ENCODE data around the gene BTBD8. TPM values are rescaled to one million over a fixed set of nuclear protein-coding genes. Genes with fewer than 3 reads are reported as not detected.

The BTBD8 gene
- total RNA-seq, 6 donors from 2014 or later = 0.76 to 17.8 (median 4.2) TPM

DNA sequence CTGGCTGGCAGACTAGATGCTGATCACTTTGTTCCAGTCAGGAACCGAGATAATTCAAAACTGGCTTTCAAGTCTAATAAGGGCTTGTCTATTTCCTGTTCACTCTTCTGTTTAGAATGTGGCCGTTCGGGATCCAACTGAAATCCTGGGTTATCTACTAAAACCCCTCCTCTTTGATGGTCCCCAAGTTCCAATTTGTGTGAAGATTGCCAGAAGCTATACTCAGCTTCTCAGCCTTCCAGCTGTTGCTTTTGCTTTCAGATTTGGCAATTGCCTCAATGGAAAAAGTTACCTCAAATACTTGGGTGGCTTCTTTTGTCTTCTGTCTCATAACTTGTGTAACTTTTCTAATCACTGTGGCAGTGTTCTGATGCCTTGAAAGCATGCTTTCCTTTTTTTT is 43.7 kb downstream of the BTBD8 start:
- Histone ChIP-seq H3K9me3 (no peaks in the 10 kb centered on the region), H3K27me3 (no peaks in the 10 kb centered on the region), H3K36me3 (no peaks in the 10 kb centered on the region), H3K27ac (no peak overlapping the region), H3K4me1 (no peaks in the 10 kb centered on the region), H3K4me3 (no peak overlapping the region)
- no peak for DNase-seq
- TF ChIP-seq POLR2AphosphoS5 (IDR thresholded peaks at IDR 0.05) (no peak), POLR2A (IDR thresholded peaks at IDR 0.05) (no peak), EP300 (IDR thresholded peaks at IDR 0.05) (no peak), CTCF (IDR thresholded peaks at IDR 0.05) (no peak)
- WGBS, 2 donors = 27 to 61% methylated on average over 3 of the region's 3 CpGs
- peak in 1 of 2 donors; percentile 58 for ATAC-seq (ENCODE audit: low FRiP score in 2 of 2)

DNA sequence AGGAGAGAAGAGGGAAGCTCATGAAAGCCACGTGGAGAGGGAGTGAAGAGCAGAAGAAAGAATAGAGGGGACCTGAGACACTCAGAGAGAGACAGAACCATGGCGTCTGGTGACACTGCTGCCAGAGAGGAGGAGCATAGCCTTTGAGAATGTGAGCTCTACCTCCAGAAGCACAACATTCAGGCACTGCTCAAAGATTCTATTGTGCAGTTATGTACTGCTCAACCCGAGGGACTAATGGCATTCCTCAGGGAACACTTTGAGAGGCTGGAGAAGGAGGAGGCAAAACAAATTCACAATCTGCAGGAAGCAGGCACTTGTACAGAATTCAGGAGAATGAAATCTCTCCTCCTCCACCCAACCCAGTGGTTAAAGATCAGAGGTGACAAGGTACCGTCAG is 45.1 kb downstream of the BTBD8 start:
- DNase-seq = no peak
- Histone ChIP-seq H3K27ac (no peak overlapping the region), H3K9me3 (no peaks in the 10 kb centered on the region), H3K36me3 (peaks cover 0 to 2% (median 0%) of the 10 kb centered on the region in 4 donors), H3K4me3 (no peak overlapping the region), H3K4me1 (no peaks in the 10 kb centered on the region), H3K27me3 (no peaks in the 10 kb centered on the region)
- TF ChIP-seq POLR2A (IDR thresholded peaks at IDR 0.05) (no peak), CTCF (IDR thresholded peaks at IDR 0.05) (no peak), POLR2AphosphoS5 (IDR thresholded peaks at IDR 0.05) (no peak), EP300 (IDR thresholded peaks at IDR 0.05) (no peak)
- 66 to 79% methylated on average over 4 of the region's 4 CpGs for WGBS, 2 donors
- ATAC-seq (ENCODE audit: low FRiP score in 2 of 2) = no peak

DNA sequence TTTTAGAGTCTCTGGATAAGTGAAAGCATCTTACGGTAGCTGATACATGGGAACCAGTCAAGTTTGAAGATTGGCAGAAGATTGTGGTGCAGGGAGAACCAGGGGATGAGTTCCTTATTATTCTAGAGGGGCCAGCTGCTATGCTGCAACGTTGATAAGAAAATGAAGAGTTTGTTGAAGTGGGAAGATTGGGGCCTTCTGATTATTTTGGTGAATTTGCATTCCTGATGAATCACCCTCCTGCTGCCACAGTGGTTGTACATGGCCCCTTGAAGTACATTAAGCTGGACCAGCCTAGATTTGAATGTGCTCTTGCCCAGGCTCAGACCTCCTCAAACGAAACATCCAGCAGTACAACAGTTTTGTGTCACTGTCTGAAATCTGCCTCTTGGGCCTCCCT is 45.9 kb downstream of the BTBD8 start:
- WGBS, 2 donors = 80 to 82% methylated on average over 3 of the region's 3 CpGs
- no peaks in the 10 kb centered on the region for H3K4me1 ChIP-seq
- no peak for TF ChIP-seq CTCF (IDR thresholded peaks at IDR 0.05)
- TF ChIP-seq POLR2AphosphoS5 (IDR thresholded peaks at IDR 0.05) = no peak
- no peak for TF ChIP-seq POLR2A (IDR thresholded peaks at IDR 0.05)
- no peak for TF ChIP-seq EP300 (IDR thresholded peaks at IDR 0.05)
- H3K36me3 ChIP-seq = peaks cover 0 to 7% (median 0%) of the 10 kb centered on the region in 4 donors
- no peaks in the 10 kb centered on the region for H3K9me3 ChIP-seq
- ATAC-seq (ENCODE audit: low FRiP score in 2 of 2) (no peak), DNase-seq (no peak)
- H3K27ac ChIP-seq = no peak overlapping the region
- no peaks in the 10 kb centered on the region for H3K27me3 ChIP-seq
- no peak overlapping the region for H3K4me3 ChIP-seq

DNA sequence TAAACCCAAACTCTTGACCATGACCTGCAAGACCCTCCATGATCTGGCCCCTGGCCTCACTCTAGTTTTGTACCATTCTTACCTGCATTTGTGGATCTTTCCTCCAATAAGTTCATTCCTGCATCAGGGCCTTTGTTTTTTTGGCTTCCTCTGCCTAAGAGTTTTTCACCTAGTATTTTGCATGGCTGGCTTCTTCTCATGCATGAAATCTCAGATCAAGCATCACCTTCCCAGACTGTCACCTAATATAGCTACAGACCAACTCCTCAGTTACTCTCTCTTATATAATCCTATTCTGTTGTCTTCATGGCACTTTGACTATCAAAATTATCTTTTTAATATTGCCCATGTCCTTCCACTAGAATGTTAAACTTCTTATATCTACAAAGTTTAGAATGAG is 54.2 kb downstream of the BTBD8 start:
- DNase-seq (no peak), ATAC-seq (ENCODE audit: low FRiP score in 2 of 2) (no peak)
- Histone ChIP-seq H3K27me3 (no peaks in the 10 kb centered on the region), H3K4me3 (no peak overlapping the region), H3K36me3 (peaks cover 0 to 8% (median 0%) of the 10 kb centered on the region in 4 donors), H3K4me1 (no peaks in the 10 kb centered on the region), H3K27ac (no peak overlapping the region), H3K9me3 (no peaks in the 10 kb centered on the region)
- no peak for TF ChIP-seq EP300 (IDR thresholded peaks at IDR 0.05)
- no peak for TF ChIP-seq CTCF (IDR thresholded peaks at IDR 0.05)
- no peak for TF ChIP-seq POLR2A (IDR thresholded peaks at IDR 0.05)
- TF ChIP-seq POLR2AphosphoS5 (IDR thresholded peaks at IDR 0.05) = no peak

- no peak overlapping the region for H3K27ac ChIP-seq
- no peaks in the 10 kb centered on the region for H3K27me3 ChIP-seq
- no peaks in the 10 kb centered on the region for H3K36me3 ChIP-seq
- H3K4me1 ChIP-seq = no peaks in the 10 kb centered on the region
- WGBS, 2 donors = 75 to 83% methylated on average over 2 of the region's 2 CpGs
- H3K4me3 ChIP-seq = no peak overlapping the region
- H3K9me3 ChIP-seq = no peaks in the 10 kb centered on the region
- ATAC-seq (ENCODE audit: low FRiP score in 2 of 2) (peak in 1 of 2 donors; percentile 39), DNase-seq (no peak)
- TF ChIP-seq CTCF (IDR thresholded peaks at IDR 0.05) = no peak
- TF ChIP-seq POLR2A (IDR thresholded peaks at IDR 0.05) = no peak
- TF ChIP-seq POLR2AphosphoS5 (IDR thresholded peaks at IDR 0.05) = no peak
- TF ChIP-seq EP300 (IDR thresholded peaks at IDR 0.05) = no peak
Measured at GRCh38 chr1:92136341-92136740, 56.2 kb downstream of the BTBD8 start.
